Prostate gland (tissue), 2 donors: ENCODE results near the gene DNAJB13. TPM values are rescaled to one million over a fixed set of nuclear protein-coding genes. Genes with fewer than 3 reads are reported as not detected.

Experiments
- DNase-seq: peaks from one replicate; pipeline ENCODE4 v3.0.0-alpha.2; 2019; ENCODE audit warnings: low spot score
- H3K27ac ChIP-seq, 2 donors: fragments of 200-600 bp; sonication (generic); 2 replicates each; pipeline ENCODE4 v1.5.1; 2017 to 2019
- H3K27me3 ChIP-seq: fragments of 200-600 bp; sonication (generic); replicated peaks from 2 replicates; pipeline ENCODE4 v1.5.1; 2019; ENCODE audit not compliant: insufficient read depth
- H3K36me3 ChIP-seq, 2 donors: fragments of 200-600 bp; sonication (generic); 1 replicate in 1 of 2; 2 replicates in 1 of 2; pipeline versions ENCODE4 v1.5.1 to v1.8.1; 2017 to 2019
- H3K4me1 ChIP-seq: fragments of 200-600 bp; sonication (generic); replicated peaks from 2 replicates; pipeline ENCODE4 v1.5.1; 2019
- H3K4me3 ChIP-seq, 2 donors: fragments of 200-600 bp; sonication (generic); 2 replicates each; pipeline ENCODE4 v1.5.1; 2017 to 2019
- H3K9me3 ChIP-seq: fragments of 200-600 bp; sonication (generic); 2 replicates; pipeline ENCODE4 v1.5.1; 2017
- POLR2A ChIP-seq: fragments of 450-650 bp; IDR thresholded peaks from one replicate; pipeline ENCODE4 v1.6.1; 2016; ENCODE audit warnings: antibody characterized with exemption, mild to moderate bottlenecking
- POLR2AphosphoS5 ChIP-seq: sonication (generic); formaldehyde crosslinking; IDR thresholded peaks from one replicate; pipeline ENCODE4 v1.6.1; 2017; ENCODE audit warnings: antibody characterized with exemption
- WGBS: methylation state at CpG from one replicate; pipeline ENCODE4 v1.1.5; 2018; 5-methylcytosine and 5-hydroxymethylcytosine counted together
- intact Hi-C: fragments of 100-400 bp; cut with DNase I; formaldehyde crosslinking; loops from one replicate; pipeline ENCODE4 v1.14.2; 2022
- total RNA-seq, 2 donors: library from RNA; depleted of rRNA; stranded (reverse); fragments of >200 nt; gene quantifications; one replicate each; pipeline ENCODE4 v1.1.0, GENCODE V29; 2016
- TF ChIP-seq, protein P1 (sequence below), 4 experiments: fragments of 200-600 bp in 2 of 4; fragments of 450-650 bp in 2 of 4; sonication (generic) in 2 of 4; IDR thresholded peaks; 1 replicate in 3 of 4; 2 replicates in 1 of 4; pipeline ENCODE4 v1.5.1; 2016 to 2019; ENCODE audit warnings: antibody characterized with exemption in 4 of 4, mild to moderate bottlenecking in 2 of 4, moderate library complexity in 2 of 4

Gene DNAJB13
- total RNA-seq, 2 donors from 2014 or later: 0.59 to 1.9 TPM

DNA sequence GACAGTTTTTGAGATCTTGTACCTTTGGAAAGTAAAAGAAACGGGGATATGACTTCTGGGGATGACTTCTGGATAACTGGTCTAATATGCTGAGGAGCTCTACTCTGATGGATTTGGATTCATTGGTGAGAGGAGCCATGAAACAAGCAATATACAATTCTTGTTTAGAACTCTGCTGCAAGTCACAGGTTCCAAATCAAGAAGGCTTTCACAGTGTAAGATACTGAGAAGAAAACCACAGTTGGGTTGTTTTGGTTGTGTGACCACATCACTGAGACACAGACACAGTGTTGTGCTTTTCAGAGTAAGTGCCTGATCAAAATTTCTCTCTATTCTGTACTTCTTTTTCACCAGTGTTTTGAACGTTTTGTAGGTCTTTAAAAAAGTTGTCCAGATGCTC lies 44.9 kb downstream of the DNAJB13 start:
- intact Hi-C loops: no loop called here
- H3K27me3 ChIP-seq: no peaks in the 10 kb centered on the region
- no peak for DNase-seq

DNA sequence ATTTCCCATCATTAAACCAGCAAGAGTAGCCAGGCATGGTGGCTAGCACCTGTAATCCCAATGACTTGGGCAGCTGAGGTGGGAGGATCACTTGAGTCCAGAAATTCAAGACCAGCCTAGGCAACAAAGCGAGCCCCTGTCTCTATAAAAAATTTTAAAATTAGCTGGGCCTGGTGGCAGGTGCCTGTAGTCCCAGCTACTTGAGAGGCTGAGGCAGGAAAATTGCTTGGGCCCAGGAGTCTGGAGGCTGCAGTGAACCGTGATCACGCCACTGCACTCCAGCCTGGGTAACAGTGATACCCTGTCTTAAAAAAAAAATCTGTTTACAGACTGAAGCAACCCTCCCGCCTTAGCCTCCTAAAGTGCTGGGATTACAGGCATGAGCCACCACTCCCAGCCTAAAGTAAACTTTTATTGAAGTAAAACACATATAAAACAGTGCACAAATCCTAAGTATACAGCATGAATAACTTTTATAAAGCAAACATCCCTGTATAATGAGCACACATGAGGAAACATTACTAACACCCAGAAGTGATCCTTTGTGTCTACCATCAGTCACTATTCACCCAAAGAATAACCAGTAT lies 45.4 kb downstream of the DNAJB13 start:
- Histone ChIP-seq H3K4me1 (no peaks in the 10 kb centered on the region), H3K27ac (no peak overlapping the region), H3K9me3 (no peaks in the 10 kb centered on the region), H3K4me3 (no peak overlapping the region), H3K36me3 (no peaks in the 10 kb centered on the region), H3K27me3 (no peaks in the 10 kb centered on the region)
- TF ChIP-seq, protein P1, sequence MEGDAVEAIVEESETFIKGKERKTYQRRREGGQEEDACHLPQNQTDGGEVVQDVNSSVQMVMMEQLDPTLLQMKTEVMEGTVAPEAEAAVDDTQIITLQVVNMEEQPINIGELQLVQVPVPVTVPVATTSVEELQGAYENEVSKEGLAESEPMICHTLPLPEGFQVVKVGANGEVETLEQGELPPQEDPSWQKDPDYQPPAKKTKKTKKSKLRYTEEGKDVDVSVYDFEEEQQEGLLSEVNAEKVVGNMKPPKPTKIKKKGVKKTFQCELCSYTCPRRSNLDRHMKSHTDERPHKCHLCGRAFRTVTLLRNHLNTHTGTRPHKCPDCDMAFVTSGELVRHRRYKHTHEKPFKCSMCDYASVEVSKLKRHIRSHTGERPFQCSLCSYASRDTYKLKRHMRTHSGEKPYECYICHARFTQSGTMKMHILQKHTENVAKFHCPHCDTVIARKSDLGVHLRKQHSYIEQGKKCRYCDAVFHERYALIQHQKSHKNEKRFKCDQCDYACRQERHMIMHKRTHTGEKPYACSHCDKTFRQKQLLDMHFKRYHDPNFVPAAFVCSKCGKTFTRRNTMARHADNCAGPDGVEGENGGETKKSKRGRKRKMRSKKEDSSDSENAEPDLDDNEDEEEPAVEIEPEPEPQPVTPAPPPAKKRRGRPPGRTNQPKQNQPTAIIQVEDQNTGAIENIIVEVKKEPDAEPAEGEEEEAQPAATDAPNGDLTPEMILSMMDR (IDR thresholded peaks at IDR 0.05): no peak
- TF ChIP-seq POLR2AphosphoS5 (peak; percentile 83), POLR2A (no peak)
- peak; percentile 50 for DNase-seq
- WGBS: 57% methylated on average over 4 of the region's 4 CpGs
- intact Hi-C loops: no loop called here

More for the DNA sequence above, 44.9 kb downstream of the DNAJB13 start:
- Histone ChIP-seq H3K4me3 (no peak overlapping the region), H3K4me1 (no peaks in the 10 kb centered on the region), H3K36me3 (no peaks in the 10 kb centered on the region), H3K27ac (no peak overlapping the region), H3K9me3 (no peaks in the 10 kb centered on the region)
- no peak for TF ChIP-seq POLR2AphosphoS5
- TF ChIP-seq, protein P1 (IDR thresholded peaks at IDR 0.05): no peak
- TF ChIP-seq POLR2A: no peak
- WGBS: 80% methylated on average over 2 of the region's 2 CpGs

DNA sequence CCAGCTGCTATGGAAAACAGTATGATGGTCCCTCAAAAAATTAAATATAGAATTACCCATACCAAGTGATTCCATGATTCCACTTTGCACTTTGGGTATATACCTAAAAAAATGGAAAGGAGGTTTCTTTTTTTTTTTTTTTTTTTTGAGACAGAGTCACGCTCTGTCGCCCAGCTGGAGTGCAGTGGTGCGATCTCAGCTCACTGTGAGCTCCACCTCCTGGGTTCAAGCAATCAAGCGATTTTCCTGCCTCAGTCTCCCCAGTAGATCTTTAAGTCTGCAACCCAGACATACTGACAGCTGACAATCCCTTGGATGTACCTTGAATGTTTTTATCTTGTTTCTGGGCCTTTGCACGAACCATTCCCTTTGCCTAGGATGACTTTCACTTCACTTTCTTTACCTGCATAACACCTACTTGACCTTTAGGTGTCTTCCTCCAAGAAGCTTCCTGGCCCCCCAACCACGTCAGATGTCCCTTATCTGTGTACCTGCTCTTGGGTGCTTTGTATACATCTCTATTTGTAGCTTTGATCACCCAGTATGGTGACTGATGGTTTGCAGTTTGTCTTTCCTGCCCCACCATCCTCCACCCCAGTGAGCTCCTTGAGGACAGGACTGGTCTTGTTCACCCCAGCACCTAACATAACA lies 46.4 kb downstream of the DNAJB13 start:
- Histone ChIP-seq H3K27ac (no peak overlapping the region), H3K27me3 (no peaks in the 10 kb centered on the region)
- intact Hi-C loops: no loop called here

DNA sequence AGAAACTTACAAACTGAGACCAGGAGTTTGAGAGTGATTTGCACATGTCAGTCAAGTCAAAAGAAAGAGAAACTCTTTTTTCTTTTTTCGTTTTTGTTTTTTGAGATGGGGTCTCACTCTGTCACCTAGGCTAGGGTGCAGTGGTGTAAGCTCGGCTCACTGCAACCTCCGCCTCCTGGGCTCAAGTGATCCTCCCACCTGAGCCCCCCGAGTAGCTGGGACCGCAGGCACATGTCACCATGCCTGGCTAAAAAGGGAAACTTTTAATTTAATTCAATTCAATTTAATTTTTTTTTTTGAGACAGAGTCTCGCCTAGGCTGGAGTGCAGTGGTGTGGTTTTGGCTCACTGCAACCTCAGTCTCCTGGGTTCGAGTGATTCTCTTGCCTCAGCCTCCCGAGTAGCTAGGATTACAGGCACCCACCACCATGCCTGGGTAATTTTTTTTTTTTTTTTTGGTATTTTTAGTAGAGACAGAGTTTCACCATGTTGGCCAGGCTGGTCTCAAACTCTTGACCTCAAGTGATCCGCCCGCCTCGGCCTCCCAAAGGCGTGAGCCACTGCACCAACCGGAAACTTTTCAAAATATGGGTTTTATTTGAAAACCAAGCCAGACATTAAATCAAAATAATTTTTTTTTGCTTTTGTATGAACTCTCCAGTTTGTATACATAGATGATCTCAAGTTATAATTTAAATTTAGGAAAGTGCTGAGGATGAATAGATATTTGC lies 48.2 kb downstream of the DNAJB13 start:
- Histone ChIP-seq H3K4me1 (no peaks in the 10 kb centered on the region), H3K4me3 (no peak overlapping the region), H3K36me3 (no peaks in the 10 kb centered on the region), H3K27ac (no peak overlapping the region), H3K27me3 (no peaks in the 10 kb centered on the region), H3K9me3 (no peaks in the 10 kb centered on the region)
- TF ChIP-seq, protein P1 (IDR thresholded peaks at IDR 0.05): no peak
- TF ChIP-seq POLR2A (no peak), POLR2AphosphoS5 (no peak)
- WGBS: 94% methylated on average over 13 of the region's 13 CpGs
- no peak for DNase-seq
- intact Hi-C loops: no loop called here

More for the DNA sequence above, 46.4 kb downstream of the DNAJB13 start:
- Histone ChIP-seq H3K4me3 (no peak overlapping the region), H3K4me1 (no peaks in the 10 kb centered on the region), H3K9me3 (no peaks in the 10 kb centered on the region), H3K36me3 (no peaks in the 10 kb centered on the region)
- 86% methylated on average over 6 of the region's 6 CpGs for WGBS
- TF ChIP-seq POLR2A (no peak), POLR2AphosphoS5 (no peak)
- TF ChIP-seq, protein P1 (IDR thresholded peaks at IDR 0.05): no peak
- DNase-seq: no peak
